Measurements from ENCODE around the gene LRFN2.

LRFN2 gene

GRCh38 chr6:40582892-40583291, 4.3 kb downstream of the LRFN2 start:
- DNase-seq (ENCODE audit: low read depth) = no peak
- H3K4me3 ChIP-seq (ENCODE audit: low read length) = no peak overlapping the region
- no peak for TF ChIP-seq CTCF (conservative IDR thresholded peaks at IDR 0.05; ENCODE audit: low read length)

GRCh38 chr6:40579101-40579500, 8.1 kb downstream of the LRFN2 start:
- no peak for TF ChIP-seq CTCF (conservative IDR thresholded peaks at IDR 0.05; ENCODE audit: low read length)
- DNase-seq (ENCODE audit: low read depth) = no peak
- H3K4me3 ChIP-seq (ENCODE audit: low read length) = no peak overlapping the region

- H3K4me3 ChIP-seq (ENCODE audit: low read length) = no peak overlapping the region
- no peak for DNase-seq (ENCODE audit: low read depth)
- TF ChIP-seq CTCF (conservative IDR thresholded peaks at IDR 0.05; ENCODE audit: low read length) = peak; percentile 18
Observed at GRCh38 chr6:40577672-40578071, 9.5 kb downstream of the LRFN2 start.

GRCh38 chr6:40573221-40573620, 13.9 kb downstream of the LRFN2 start:
- DNase-seq (ENCODE audit: low read depth) = no peak
- no peak for TF ChIP-seq CTCF (conservative IDR thresholded peaks at IDR 0.05; ENCODE audit: low read length)
- H3K4me3 ChIP-seq (ENCODE audit: low read length) = no peak overlapping the region

- no peak overlapping the region for H3K4me3 ChIP-seq (ENCODE audit: low read length)
- DNase-seq (ENCODE audit: low read depth) = no peak
- no peak for TF ChIP-seq CTCF (conservative IDR thresholded peaks at IDR 0.05; ENCODE audit: low read length)
Observed at GRCh38 chr6:40569162-40569910, 17.8 kb downstream of the LRFN2 start.

GRCh38 chr6:40568062-40568708, 19.0 kb downstream of the LRFN2 start:
- TF ChIP-seq CTCF (conservative IDR thresholded peaks at IDR 0.05; ENCODE audit: low read length) = no peak
- no peak for DNase-seq (ENCODE audit: low read depth)
- no peak overlapping the region for H3K4me3 ChIP-seq (ENCODE audit: low read length)

- H3K4me3 ChIP-seq (ENCODE audit: low read length) = no peak overlapping the region
- no peak for TF ChIP-seq CTCF (conservative IDR thresholded peaks at IDR 0.05; ENCODE audit: low read length)
- no peak for DNase-seq (ENCODE audit: low read depth)
Observed at GRCh38 chr6:40563111-40563510, 24.1 kb downstream of the LRFN2 start.

Measured in AG10803 (cell line).